ENCODE data around the gene PPM1L.

GRCh38 chr3:160842021-160843005, 86.3 kb downstream of the PPM1L start:
- TF ChIP-seq, protein P1, sequence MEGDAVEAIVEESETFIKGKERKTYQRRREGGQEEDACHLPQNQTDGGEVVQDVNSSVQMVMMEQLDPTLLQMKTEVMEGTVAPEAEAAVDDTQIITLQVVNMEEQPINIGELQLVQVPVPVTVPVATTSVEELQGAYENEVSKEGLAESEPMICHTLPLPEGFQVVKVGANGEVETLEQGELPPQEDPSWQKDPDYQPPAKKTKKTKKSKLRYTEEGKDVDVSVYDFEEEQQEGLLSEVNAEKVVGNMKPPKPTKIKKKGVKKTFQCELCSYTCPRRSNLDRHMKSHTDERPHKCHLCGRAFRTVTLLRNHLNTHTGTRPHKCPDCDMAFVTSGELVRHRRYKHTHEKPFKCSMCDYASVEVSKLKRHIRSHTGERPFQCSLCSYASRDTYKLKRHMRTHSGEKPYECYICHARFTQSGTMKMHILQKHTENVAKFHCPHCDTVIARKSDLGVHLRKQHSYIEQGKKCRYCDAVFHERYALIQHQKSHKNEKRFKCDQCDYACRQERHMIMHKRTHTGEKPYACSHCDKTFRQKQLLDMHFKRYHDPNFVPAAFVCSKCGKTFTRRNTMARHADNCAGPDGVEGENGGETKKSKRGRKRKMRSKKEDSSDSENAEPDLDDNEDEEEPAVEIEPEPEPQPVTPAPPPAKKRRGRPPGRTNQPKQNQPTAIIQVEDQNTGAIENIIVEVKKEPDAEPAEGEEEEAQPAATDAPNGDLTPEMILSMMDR (conservative IDR thresholded peaks at IDR 0.05) = no peak
- TF ChIP-seq EZH2 (IDR thresholded peaks at IDR 0.05; ENCODE audit: low read depth) = no peak

Measured in PC-9 (cell line).